Lung (tissue), 13 donors: ENCODE data around the gene PDE4B. TPM values are rescaled to one million over a fixed set of nuclear protein-coding genes. Genes with fewer than 3 reads are reported as not detected.

Experiments
- ATAC-seq: fragments of 200-7000 bp; cut with Tn5 transposase; one replicate; pipeline ENCODE4 v1.9.1; 2020; ENCODE audit warnings: moderate number of reproducible peaks; ENCODE audit not compliant: insufficient read depth, low FRiP score
- DNase-seq, 3 donors: peaks; one replicate each; pipeline ENCODE4 v3.0.0-alpha.2; 2013 to 2017
- H3K27ac ChIP-seq, 2 donors: one replicate each; pipeline ENCODE4 v1.5.1; 2013; ENCODE audit warnings: mild to moderate bottlenecking in 2 of 2, moderate library complexity in 2 of 2, control low read depth in 1 of 2, inconsistent platforms in 1 of 2, low read depth in 1 of 2, low read length in 1 of 2
- H3K27me3 ChIP-seq, 3 donors: one replicate each; pipeline ENCODE4 v1.5.1; 2013; ENCODE audit warnings: low read length in 2 of 3; ENCODE audit not compliant: control insufficient read depth in 3 of 3, insufficient read depth in 3 of 3
- H3K36me3 ChIP-seq, 4 donors: one replicate each; pipeline ENCODE4 v1.5.1; 2013; ENCODE audit warnings: low read length in 4 of 4, mild to moderate bottlenecking in 1 of 4, moderate library complexity in 1 of 4; ENCODE audit not compliant: control insufficient read depth in 4 of 4, insufficient read depth in 4 of 4
- H3K4me1 ChIP-seq, 5 donors: one replicate each; pipeline ENCODE4 v1.5.1; 2013; ENCODE audit warnings: low read length in 5 of 5, mild to moderate bottlenecking in 2 of 5, moderate library complexity in 1 of 5; ENCODE audit not compliant: control insufficient read depth in 5 of 5, insufficient read depth in 5 of 5
- H3K4me3 ChIP-seq: one replicate; pipeline ENCODE4 v1.5.1; 2013; ENCODE audit warnings: mild to moderate bottlenecking, control low read depth, moderate library complexity
- H3K9ac ChIP-seq, 2 donors: one replicate each; pipeline ENCODE4 v1.5.1; 2013; ENCODE audit warnings: low read length in 2 of 2, control low read depth in 1 of 2; ENCODE audit not compliant: insufficient read depth in 1 of 2
- H3K9me3 ChIP-seq, 4 donors: one replicate each; pipeline ENCODE4 v1.5.1; 2013; ENCODE audit warnings: low read length in 3 of 4, mild to moderate bottlenecking in 1 of 4, moderate library complexity in 1 of 4; ENCODE audit not compliant: control insufficient read depth in 4 of 4, insufficient read depth in 3 of 4
- WGBS, 2 donors: extraction: QIAGEN DNeasy Blood & Tissue Kit; methylation state at CpG; one replicate each; pipeline ENCODE4 v1.1.7; 2013; 5-methylcytosine and 5-hydroxymethylcytosine counted together
- polyA plus RNA-seq, 2 donors: library from polyadenylated mRNA; stranded (reverse); fragments of 200-250 nt; gene quantifications; one replicate each; pipeline ENCODE4 v1.2.1, GENCODE V29; 2013
- small RNA-seq: library from RNA; depleted of rRNA; stranded (forward); fragments of <200 nt; gene quantifications from one replicate; pipeline ENCODE3, GENCODE V24; 2014; ENCODE audit warnings: low replicate concordance
- total RNA-seq, 2 donors: library from RNA; depleted of rRNA in 1 of 2; stranded (reverse); fragments of >200 nt in 1 of 2; gene quantifications; one replicate each; pipeline ENCODE4 v1.2.1, GENCODE V29; 2014 to 2021
- TF ChIP-seq, protein P1 (sequence below): IDR thresholded peaks from 2 replicates; pipeline ENCODE4 v1.5.1; 2012; ENCODE audit warnings: mild to moderate bottlenecking; ENCODE audit errors: control extremely low read depth, extremely low read depth
- donor health status: control.
- donor health status: control.
- donor health status: Bipolar disorder and iron deficiency.
- donor health status: healthy.
- donor health status: DM: yes; HTN: yes; CAD: no.

PDE4B gene
- total and polyA plus RNA-seq, 4 donors, result 4.0 to 96.2 (median 20.2) TPM

DNA sequence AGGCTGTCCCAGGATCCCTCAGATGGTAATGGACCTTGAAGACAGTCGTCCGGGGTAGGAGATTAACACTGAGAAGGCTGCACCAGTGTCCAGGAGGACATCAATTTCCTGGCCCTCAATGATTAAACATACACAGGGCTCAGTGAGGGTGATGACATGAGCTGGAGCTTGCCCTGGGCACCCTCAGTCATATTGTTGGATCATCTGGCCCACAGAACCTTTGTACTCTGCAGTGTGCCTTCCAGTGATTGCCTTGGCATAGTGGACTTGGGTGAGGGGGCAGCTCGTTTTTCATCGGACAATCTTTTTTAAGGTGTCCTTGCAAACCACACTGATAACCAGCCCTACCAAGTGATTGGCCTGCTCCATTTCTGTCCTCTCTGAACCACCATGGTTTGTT is 630.1 kb downstream of the PDE4B start:
- H3K4me1 ChIP-seq, result no peaks in the 10 kb centered on the region
- H3K4me3 ChIP-seq, result no peak overlapping the region
- no peaks in the 10 kb centered on the region for H3K36me3 ChIP-seq
- no peak for ATAC-seq
- no peak for DNase-seq
- H3K27me3 ChIP-seq, result no peaks in the 10 kb centered on the region
- H3K9ac ChIP-seq, result no peak overlapping the region
- 94 to 95% methylated on average over 4 of the region's 4 CpGs for WGBS, 2 donors
- H3K27ac ChIP-seq, result no peak overlapping the region
- H3K9me3 ChIP-seq, result peaks cover 0 to 6% (median 0%) of the 10 kb centered on the region in 4 donors
- TF ChIP-seq, protein P1, sequence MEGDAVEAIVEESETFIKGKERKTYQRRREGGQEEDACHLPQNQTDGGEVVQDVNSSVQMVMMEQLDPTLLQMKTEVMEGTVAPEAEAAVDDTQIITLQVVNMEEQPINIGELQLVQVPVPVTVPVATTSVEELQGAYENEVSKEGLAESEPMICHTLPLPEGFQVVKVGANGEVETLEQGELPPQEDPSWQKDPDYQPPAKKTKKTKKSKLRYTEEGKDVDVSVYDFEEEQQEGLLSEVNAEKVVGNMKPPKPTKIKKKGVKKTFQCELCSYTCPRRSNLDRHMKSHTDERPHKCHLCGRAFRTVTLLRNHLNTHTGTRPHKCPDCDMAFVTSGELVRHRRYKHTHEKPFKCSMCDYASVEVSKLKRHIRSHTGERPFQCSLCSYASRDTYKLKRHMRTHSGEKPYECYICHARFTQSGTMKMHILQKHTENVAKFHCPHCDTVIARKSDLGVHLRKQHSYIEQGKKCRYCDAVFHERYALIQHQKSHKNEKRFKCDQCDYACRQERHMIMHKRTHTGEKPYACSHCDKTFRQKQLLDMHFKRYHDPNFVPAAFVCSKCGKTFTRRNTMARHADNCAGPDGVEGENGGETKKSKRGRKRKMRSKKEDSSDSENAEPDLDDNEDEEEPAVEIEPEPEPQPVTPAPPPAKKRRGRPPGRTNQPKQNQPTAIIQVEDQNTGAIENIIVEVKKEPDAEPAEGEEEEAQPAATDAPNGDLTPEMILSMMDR, result no peak

Small RNA genes within 50 kb of the gene (small RNA-seq; reads per million reads assigned to genes)
- gene RN7SL854P (not detected), gene RNU4-88P (not detected)
